Measurements from ENCODE around the gene SACM1L. TPM values are rescaled to one million over a fixed set of nuclear protein-coding genes. Genes with fewer than 3 reads are reported as not detected.
"Not testable (repeated sequence)": the region's sequence is repeated elsewhere in the genome, so short reads cannot be mapped to it uniquely, and the experiment has no call there.

SACM1L gene
- total RNA-seq, 3 donors from 2014 or later = 48.8 to 52.5 (median 49.2) TPM

DNA sequence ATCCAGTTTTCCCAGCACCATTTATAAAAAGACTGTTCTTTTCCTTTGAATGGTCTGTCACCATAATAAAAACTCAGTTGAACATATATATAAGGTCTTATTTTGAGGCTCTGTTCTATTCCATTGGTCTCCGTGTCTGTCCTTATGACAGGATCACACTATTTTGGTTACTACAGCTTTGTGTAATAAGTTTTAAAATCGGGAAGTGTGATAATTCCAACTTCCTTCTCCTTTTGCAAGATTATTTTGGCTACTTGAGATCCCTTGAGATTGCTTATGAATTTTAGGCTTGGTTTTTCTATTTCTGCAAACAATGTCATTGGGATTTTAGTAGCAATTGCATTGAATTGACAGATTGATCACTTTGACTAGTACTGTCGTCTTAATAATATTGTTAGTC lies 35.7 kb downstream of the SACM1L start:
- no peak overlapping the region for H3K4me3 Mint-ChIP-seq
- ATAC-seq (no peak), DNase-seq (no peak)
- peaks cover 51% of the 10 kb centered on the region for H3K36me3 Mint-ChIP-seq (ENCODE audit: insufficient read depth)
- no peaks in the 10 kb centered on the region for H3K9me3 Mint-ChIP-seq
- no peaks in the 10 kb centered on the region for H3K27me3 Mint-ChIP-seq (ENCODE audit: low read depth)
- H3K4me1 Mint-ChIP-seq (ENCODE audit: low read depth) = peaks cover 28% of the 10 kb centered on the region

DNA sequence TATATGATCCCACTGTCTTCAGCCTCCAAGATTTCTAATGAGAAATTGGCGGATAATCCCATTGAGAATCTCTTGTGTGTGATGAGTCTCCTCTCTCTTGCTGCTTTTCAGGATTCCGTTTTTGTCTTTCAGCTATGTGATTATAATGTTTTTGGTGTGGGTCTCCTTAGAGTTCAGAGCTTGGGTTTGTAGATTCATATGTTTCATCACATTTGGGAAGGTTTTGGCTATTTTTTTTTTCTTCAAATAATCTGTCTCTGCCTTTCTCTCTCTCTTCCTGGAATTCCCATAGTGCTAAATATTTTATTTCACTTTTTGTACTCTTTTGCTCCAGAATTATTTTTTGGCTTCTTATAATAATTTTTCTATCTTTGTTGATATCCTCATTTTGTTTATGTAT lies 40.4 kb downstream of the SACM1L start:
- Mint-ChIP-seq H3K4me1 (ENCODE audit: low read depth) (peaks cover 29% of the 10 kb centered on the region), H3K4me3 (no peak overlapping the region), H3K27me3 (ENCODE audit: low read depth) (no peaks in the 10 kb centered on the region), H3K9me3 (no peaks in the 10 kb centered on the region), H3K36me3 (ENCODE audit: insufficient read depth) (peaks cover 54% of the 10 kb centered on the region)
- ATAC-seq (no peak), DNase-seq (no peak)

DNA sequence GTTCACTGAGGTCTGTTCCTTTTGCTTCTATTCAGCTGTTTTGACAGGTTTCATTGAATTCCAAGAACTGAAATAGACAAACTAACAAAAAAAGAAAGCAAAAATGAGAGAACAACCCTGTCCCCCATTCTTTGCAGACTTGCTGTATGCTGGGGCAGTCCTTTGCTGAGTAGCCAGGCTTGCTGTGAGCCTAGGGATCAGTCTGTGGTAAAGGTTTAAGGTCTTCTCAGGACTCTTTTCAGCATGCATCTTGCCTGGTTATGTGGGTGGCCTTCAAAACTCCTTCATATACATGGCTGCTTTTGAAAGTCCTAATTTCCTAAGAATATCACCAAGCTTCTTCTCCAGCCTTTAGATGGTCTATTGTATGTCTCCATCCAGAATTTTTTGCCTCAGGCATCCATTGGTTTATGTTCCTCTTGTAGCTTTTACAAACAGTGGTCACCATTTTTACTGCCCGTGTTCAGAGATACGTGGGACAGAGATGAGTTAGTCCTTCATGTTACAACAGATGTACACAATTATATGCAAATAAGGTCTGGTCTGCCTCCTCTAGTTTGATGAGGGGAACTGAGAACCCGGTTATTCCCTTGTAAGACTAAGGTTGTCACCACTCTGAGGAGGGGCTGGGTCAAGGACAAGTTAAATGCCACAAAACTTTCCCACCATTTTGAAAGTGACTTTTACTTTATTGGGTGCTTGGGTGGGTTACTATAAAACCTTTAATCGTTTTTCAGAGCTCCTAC lies 41.4 kb downstream of the SACM1L start:
- Mint-ChIP-seq H3K36me3 (ENCODE audit: insufficient read depth) (peaks cover 53% of the 10 kb centered on the region), H3K9me3 (no peaks in the 10 kb centered on the region), H3K27me3 (ENCODE audit: low read depth) (no peaks in the 10 kb centered on the region), H3K4me3 (no peak overlapping the region), H3K4me1 (ENCODE audit: low read depth) (peaks cover 22% of the 10 kb centered on the region)
- ATAC-seq (no peak), DNase-seq (no peak)

DNA sequence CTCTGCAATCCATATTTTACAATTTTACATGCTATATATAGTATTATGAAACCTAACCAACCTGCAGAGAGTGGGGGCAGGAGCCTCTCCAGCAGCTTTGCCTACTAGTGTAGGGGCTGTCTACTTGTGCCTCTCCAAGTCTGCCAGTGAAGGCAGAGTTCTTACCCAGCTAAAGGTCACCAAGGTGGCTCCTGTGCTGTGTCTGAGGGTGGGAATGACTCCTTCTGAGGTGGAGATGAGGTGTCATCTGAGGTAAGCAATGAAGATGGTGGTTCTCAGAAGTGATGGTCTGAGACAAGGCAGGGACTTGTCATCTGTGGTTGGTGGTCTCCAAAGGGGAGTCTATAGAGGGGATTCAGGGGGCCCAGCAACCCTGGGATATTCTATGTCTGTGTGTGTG lies 47.5 kb downstream of the SACM1L start:
- peak; percentile 37 to 52 for ATAC-seq
- no peak for DNase-seq
- no peaks in the 10 kb centered on the region for H3K27me3 Mint-ChIP-seq (ENCODE audit: low read depth)
- no peaks in the 10 kb centered on the region for H3K9me3 Mint-ChIP-seq
- H3K4me3 Mint-ChIP-seq = no peak overlapping the region
- peaks cover 60% of the 10 kb centered on the region for H3K36me3 Mint-ChIP-seq (ENCODE audit: insufficient read depth)
- H3K4me1 Mint-ChIP-seq (ENCODE audit: low read depth) = peaks cover 28% of the 10 kb centered on the region

DNA sequence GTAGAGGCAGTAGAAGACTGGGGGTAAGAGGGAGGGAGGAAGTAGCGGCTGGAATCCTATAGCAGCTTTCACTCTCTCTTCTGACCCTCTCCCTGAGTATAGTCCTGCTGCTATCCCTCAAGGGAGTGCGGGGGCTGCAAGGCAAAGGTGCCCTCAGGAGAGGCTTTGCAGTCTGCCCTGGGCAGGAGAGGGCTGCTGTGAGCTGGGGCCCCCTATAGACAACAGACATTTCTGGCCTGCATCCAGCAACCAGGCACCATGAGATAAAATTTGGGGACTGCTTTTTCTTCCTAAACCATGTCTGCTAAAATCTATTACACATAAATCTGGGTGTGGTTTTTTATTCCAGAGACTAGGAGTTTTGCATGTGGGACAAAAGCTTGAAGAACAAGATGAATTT lies 48.0 kb downstream of the SACM1L start:
- Mint-ChIP-seq H3K36me3 (ENCODE audit: insufficient read depth) (peaks cover 62% of the 10 kb centered on the region), H3K4me3 (no peak overlapping the region), H3K4me1 (ENCODE audit: low read depth) (peaks cover 33% of the 10 kb centered on the region), H3K27me3 (ENCODE audit: low read depth) (no peaks in the 10 kb centered on the region), H3K9me3 (no peaks in the 10 kb centered on the region)
- ATAC-seq = no peak
- DNase-seq = no peak

DNA sequence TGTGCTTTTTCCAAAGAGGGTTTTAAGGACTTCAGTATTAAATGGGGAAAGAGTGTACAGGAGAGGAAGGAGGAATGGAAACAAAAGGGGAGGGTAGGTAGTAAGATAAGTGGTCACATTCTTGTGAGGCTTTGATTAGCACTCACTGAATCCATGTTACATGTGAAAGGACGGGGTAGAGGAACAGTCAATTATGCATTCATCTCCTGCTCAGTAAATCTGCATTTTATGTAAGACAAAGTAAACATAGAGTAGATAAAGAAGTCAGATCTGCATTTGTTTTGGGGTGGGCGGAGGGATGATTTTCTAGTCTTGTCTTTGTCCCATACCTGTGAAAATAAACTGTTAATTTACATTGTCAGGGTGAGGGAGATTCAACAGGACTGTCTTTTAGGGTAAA lies 50.8 kb downstream of the SACM1L start:
- Mint-ChIP-seq H3K4me3 (no peak overlapping the region), H3K9me3 (no peaks in the 10 kb centered on the region), H3K27me3 (ENCODE audit: low read depth) (no peaks in the 10 kb centered on the region), H3K4me1 (ENCODE audit: low read depth) (peaks cover 33% of the 10 kb centered on the region), H3K36me3 (ENCODE audit: insufficient read depth) (peaks cover 51% of the 10 kb centered on the region)
- no peak for ATAC-seq
- no peak for DNase-seq

DNA sequence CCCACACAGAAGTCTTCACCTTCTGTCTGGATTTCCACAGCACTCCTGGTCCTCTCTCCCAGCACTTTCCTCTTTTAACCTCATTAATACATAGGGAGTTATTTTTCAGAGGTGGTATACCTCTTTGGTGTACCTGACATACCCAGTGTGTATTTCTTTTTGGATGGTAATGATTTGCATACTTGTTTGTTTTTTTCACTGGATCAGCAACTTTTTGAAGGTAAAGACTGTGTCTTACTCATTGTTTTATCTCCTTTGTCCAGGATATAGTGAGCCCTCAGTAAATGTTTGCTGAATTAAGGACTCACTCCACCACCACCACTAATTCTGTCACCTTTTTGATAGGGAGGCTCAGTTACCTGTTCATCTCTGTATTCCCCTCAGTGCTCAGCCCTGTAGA lies 52.1 kb downstream of the SACM1L start:
- no peak for DNase-seq
- H3K36me3 Mint-ChIP-seq (ENCODE audit: insufficient read depth) = peaks cover 52% of the 10 kb centered on the region
- no peak overlapping the region for H3K4me3 Mint-ChIP-seq
- peaks cover 33% of the 10 kb centered on the region for H3K4me1 Mint-ChIP-seq (ENCODE audit: low read depth)
- H3K9me3 Mint-ChIP-seq = no peaks in the 10 kb centered on the region
- ATAC-seq = no peak
- H3K27me3 Mint-ChIP-seq (ENCODE audit: low read depth) = no peaks in the 10 kb centered on the region

DNA sequence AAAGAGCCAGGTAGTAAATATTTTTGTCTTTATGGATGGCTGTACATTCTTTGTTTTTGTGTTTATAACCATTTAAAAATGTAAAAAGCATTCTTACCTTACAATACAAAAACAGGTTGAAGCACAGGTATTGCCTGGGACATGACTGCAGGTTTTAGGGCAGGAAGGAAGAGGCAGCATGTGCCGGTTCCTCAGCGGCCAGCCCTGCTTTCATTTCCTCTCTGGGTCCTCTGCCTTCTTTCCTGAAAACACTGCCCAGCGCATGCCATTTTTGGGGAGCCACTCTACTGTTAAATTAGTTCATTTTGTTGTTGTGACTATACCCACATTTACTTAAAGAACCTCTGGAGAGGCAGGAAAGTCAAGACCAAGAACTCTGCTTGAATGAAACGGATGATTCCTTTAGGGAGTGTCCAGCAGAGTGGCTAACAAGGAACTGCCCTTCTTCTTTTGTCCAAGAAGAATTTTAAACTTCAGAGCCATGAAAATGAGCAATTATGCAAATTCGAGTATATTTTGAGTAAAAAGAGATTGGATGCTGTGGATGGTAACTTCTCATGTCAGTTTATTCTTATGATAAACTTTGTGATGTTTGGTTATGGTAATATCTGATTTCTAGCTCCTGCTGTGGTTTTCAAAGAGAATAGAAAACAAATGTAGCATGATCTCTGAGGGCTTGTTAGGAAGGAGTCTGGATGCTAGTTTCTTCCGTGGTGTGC lies 52.7 kb downstream of the SACM1L start:
- no peak for ATAC-seq
- H3K27me3 Mint-ChIP-seq (ENCODE audit: low read depth) = no peaks in the 10 kb centered on the region

DNA sequence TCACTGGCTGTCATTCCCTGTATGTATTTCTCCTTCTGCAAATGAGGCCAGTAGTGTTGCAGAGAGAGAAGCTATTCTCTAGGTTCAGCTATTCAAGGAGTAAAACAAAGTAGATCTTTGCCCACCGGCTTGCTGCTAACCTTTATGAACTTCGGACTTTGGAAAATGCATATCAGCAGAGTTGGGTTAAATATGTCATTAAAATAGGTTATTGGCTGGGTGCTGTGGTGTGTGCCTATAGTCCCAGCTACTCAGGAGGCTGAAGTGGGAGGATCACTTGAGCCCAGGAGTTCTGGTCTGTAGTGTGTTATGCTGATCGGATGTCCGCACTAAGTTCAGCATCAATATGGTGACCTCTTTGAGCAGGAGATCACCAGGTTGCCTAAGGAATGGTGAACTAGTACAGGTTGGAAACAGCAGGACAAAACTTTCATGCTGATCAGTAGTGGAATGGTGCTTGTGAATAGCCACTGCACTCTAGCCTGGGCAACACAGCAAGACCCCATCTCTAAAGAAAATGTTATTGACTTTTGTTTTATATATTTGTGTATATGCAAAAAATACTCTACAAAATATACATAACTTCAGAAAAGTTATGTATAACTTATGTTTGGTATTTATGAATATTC lies 53.4 kb downstream of the SACM1L start:
- H3K9me3 Mint-ChIP-seq = no peaks in the 10 kb centered on the region
- peaks cover 33% of the 10 kb centered on the region for H3K4me1 Mint-ChIP-seq (ENCODE audit: low read depth)
- DNase-seq (no peak), ATAC-seq (no peak)
- H3K36me3 Mint-ChIP-seq (ENCODE audit: insufficient read depth) = peaks cover 45% of the 10 kb centered on the region
- H3K4me3 Mint-ChIP-seq = no peak overlapping the region
- H3K27me3 Mint-ChIP-seq (ENCODE audit: low read depth) = no peaks in the 10 kb centered on the region

More for the DNA sequence above, 52.7 kb downstream of the SACM1L start:
- DNase-seq = no peak
- peaks cover 47% of the 10 kb centered on the region for H3K36me3 Mint-ChIP-seq (ENCODE audit: insufficient read depth)
- peaks cover 33% of the 10 kb centered on the region for H3K4me1 Mint-ChIP-seq (ENCODE audit: low read depth)
- H3K9me3 Mint-ChIP-seq = no peaks in the 10 kb centered on the region
- H3K4me3 Mint-ChIP-seq = no peak overlapping the region

DNA sequence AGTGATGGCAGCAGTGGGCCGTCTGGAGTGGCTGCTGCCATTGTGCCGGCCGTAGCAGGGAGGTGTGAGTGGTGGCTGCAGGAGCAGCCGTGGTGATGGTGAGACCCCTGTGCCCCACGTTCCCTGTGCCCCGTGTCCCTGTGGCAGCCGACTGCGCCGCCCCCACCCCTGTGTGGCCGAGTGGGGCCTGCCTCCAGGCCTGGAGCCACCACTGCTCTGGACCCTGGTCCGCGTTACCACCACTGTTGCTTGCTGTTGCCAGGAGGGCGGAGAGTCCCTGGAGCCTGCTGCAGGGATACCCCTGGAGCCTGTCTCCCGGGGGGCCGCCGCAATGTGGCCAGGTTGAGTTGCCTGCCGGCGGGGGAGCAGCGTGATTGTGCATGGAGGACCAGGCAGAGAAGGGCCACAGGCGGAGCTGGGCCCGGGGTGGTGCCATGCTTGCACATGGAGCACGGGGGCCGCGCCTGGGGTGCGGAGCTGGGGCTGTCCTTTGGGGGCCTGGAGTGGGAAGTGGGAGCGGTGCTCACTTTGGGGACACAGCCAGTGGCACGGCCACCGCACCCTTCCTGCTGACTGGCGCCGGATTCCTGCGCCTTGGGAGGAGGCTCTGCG lies 57.1 kb downstream of the SACM1L start:
- Mint-ChIP-seq H3K27me3 (ENCODE audit: low read depth) (no peaks in the 10 kb centered on the region), H3K4me1 (ENCODE audit: low read depth) (peaks cover 12% of the 10 kb centered on the region)

DNA sequence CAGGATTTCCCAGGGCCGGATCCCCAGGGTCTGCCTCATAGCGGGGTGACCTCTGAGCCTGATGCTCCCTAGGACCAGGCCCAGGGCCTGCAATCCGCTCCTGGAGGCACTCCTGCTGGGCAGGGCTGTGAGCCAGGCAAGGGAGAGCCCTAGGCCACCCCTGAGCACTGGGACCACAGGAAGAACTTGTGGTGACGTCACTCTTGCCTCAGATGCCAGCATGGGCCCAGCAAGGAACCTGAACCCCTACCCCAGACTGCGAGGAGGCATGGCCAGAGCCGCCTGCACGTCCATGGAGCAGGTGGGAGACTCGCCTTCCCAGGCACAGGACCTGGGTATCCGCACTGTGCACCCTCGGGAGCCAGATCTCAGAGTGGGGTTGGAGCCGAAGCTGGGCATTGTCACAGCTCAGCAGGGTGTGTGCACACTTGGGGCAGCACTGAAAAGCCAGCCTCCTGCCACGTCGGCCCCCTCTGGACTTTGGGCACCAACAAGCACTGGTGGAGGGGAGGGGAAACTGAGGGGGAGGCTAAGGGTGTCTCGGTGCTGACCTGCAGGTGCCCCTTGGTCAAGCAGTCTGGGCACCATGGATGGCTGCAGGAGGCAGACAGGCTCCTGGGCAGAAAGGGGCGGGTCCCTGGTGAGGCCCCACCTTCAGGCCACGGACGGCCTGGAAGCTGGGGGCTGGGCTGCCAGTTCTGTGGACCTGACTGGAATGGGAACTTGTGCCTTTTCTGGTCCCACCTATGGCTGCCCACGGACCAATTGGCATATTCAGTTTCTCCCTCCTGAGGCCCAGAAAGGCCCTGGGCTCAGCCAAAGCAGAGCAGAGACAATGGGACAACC lies 57.8 kb downstream of the SACM1L start:
- Mint-ChIP-seq H3K27me3 (ENCODE audit: low read depth) (no peaks in the 10 kb centered on the region), H3K36me3 (ENCODE audit: insufficient read depth) (peaks cover 17% of the 10 kb centered on the region), H3K4me3 (no peak overlapping the region), H3K9me3 (no peaks in the 10 kb centered on the region), H3K4me1 (ENCODE audit: low read depth) (peaks cover 5% of the 10 kb centered on the region)
- DNase-seq = no peak
- no peak for ATAC-seq

More for the DNA sequence above, 57.1 kb downstream of the SACM1L start:
- DNase-seq (no peak), ATAC-seq (peak in 1 of 2 donors; percentile 14)
- peaks cover 22% of the 10 kb centered on the region for H3K36me3 Mint-ChIP-seq (ENCODE audit: insufficient read depth)
- H3K4me3 Mint-ChIP-seq = no peak overlapping the region
- H3K9me3 Mint-ChIP-seq = no peaks in the 10 kb centered on the region

DNA sequence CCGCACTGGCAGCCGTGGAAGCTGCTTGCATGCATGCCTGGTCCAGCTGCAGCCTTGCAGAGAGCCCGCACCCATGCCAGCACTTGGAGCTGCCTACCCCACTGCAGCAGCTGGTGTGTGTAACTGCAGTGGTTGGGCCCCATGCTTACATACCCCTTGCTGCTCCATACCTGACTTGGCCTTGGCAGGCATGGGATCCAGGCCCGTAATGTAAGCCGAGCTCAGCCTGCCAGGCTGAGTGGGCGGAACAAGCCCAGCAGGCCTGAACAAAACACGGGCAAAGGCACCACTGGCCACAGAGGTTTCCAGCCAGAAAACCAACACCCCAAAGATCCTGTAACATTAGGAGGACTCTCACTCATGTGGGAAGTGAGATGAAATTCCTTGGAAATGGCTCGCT lies 58.9 kb downstream of the SACM1L start:
- Mint-ChIP-seq H3K4me3 (no peak overlapping the region), H3K36me3 (ENCODE audit: insufficient read depth) (peaks cover 11% of the 10 kb centered on the region), H3K4me1 (ENCODE audit: low read depth) (no peaks in the 10 kb centered on the region), H3K27me3 (ENCODE audit: low read depth) (no peaks in the 10 kb centered on the region), H3K9me3 (no peaks in the 10 kb centered on the region)
- DNase-seq = no peak
- no peak for ATAC-seq

DNA sequence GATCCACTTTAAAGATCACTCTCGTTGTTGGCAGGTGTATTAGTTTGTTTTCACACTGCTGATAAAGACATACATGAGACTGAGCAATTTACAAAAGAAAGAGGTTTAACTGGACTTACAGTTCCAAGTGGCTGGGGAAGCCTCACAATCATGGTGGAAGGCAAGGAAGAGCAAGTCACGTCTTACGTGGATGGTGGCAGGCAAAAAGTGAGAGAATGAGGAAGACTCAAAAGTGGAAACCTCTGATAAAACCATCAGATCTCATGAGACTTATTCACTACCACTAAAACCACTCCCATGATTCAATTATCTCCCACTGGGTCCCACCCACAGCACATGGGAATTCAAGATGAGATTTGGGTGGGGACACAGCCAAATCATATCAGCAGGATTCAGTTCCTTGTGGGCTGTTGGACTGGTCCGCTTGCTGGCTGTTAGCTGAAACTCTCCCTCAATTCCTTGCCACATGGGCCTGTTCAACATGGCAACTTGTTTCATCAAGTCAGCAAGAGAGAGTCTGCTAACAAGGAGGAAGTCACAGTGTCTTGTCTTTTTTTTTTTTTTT lies 59.9 kb downstream of the SACM1L start:
- not testable (repeated sequence) for H3K4me3 Mint-ChIP-seq; ATAC-seq; H3K27me3 Mint-ChIP-seq (ENCODE audit: low read depth); DNase-seq; H3K9me3 Mint-ChIP-seq; H3K4me1 Mint-ChIP-seq (ENCODE audit: low read depth)
- H3K36me3 Mint-ChIP-seq (ENCODE audit: insufficient read depth) = peaks cover 13% of the 10 kb centered on the region
